Measurements from ENCODE around the gene KCNQ5.

KCNQ5 gene

GRCh38 chr6:72677740-72678139, 55.9 kb downstream of the KCNQ5 start:
- no peak for DNase-seq (ENCODE audit: low spot score)

- DNase-seq (ENCODE audit: low spot score): no peak
Observed at GRCh38 chr6:72683797-72684196, 61.9 kb downstream of the KCNQ5 start.

DNA sequence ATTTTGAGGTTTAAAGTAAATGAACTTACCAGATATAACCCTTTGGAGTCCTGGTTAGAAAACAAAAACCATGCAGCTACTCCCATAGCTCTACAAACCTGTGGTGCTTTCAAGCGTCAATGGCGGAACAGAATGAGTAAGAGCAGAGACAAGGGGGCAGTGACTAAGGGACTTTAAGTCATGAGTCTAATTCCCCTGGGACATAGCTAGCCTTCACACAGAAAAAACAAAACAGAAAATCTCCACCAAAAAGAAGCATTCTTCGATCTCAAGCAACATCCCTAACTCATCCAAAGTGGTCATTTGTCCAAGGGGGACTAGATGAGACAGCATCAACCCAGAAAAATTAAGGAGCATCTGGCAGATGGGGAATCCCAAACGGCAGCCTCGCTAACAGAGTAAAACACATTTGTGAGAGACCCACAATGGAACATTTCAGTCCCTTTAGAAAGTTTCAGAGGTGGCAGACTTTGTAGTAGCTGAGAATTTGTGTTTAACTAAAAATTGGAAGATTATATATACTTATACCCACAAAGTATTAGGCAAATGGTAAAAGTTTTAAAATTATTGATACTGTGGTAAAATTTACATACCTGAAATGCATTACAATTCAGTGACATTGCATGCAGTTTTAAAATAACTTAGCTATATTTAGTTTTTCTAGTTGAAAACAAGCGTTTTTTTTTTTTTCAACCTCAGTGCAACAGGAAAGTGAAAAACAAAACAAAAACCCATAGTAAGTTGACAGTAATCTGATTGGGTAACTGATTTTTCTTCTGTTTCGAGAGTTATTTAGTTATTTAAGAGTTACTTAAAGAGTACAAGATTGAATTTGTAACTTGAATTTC, 67.5 kb downstream of the KCNQ5 start:
- DNase-seq (ENCODE audit: low spot score): no peak

DNA sequence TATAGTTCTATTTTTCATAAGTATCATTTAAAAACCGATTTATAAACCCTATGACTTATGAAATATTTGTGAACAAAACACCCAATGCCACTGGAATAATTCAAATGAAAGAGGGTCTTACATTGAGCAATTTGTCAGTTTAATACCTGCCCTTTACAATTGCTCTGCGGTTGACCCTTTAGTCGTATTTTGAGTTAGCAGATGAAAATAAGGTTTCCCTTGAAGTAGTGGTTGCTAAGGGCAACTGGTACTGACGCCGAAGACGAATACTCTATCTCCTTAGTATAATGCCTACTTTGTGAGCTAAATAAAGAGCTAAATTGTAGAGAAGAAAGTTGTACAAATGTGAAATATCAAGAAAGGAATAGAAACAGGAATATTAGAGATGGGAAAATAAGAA, 69.4 kb downstream of the KCNQ5 start:
- no peak for DNase-seq (ENCODE audit: low spot score)

DNA sequence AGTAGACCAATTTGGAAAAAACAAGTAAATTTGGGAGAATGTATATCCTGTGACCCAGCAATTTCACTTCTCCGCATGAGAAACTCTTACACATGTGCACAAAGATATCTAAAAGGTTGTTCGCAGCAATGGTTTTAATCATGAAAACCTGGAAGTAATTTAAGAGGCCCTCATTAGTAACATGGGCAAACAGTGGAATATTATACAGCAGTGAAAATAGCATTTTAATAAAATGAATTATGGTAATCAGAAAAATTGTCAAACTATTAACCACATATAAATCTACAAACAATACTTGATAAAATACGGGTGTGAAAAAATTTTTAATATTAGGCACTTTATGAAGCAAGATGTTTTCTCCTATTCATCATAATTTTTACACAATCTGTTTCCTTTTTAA, 74.2 kb downstream of the KCNQ5 start:
- DNase-seq (ENCODE audit: low spot score): no peak

- DNase-seq (ENCODE audit: low spot score): no peak
Observed at GRCh38 chr6:72699159-72699558, 77.3 kb downstream of the KCNQ5 start.

GRCh38 chr6:72702421-72702820, 80.6 kb downstream of the KCNQ5 start:
- no peak for DNase-seq (ENCODE audit: low spot score)

DNA sequence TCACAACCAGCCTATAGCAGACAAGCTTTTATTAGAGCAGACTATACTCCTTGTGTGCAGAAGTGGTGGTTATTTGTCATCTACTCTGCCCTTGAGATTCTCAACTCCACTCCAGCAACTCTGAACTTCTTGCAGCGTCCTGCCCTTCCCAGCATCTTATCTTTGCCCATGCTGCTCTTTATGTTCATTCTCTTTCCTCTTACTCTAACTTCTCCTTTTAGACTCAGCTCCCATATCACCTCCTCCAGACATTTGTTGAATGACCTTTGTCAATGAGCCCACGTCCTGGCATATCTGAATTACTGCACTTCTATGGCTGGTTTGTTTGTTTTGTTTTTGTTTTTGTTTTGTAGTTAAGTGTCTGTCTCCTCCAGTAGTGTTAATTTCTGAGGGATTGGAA, 81.2 kb downstream of the KCNQ5 start:
- DNase-seq (ENCODE audit: low spot score): no peak

DNA sequence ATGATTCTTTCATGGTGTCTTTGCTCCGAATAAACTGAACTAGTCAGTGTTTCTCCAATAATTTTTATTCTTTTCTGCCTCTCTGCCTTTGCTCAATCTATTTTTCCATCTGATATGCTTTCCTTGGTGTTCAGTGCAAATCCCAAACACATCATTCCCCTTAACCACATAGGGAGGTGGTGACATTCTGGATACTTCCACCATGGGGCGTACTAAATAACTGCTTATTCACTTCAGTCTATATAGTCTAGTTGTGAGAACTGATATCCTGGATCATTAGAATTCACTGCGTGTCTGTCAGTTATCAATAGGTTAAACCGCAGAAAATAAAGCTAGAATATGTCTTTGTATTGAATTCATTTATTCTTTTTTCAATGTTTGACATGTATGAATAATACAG, 83.1 kb downstream of the KCNQ5 start:
- DNase-seq (ENCODE audit: low spot score): peak; percentile 3

- no peak for DNase-seq (ENCODE audit: low spot score)
Observed at GRCh38 chr6:72709431-72709830, 87.6 kb downstream of the KCNQ5 start.

DNA sequence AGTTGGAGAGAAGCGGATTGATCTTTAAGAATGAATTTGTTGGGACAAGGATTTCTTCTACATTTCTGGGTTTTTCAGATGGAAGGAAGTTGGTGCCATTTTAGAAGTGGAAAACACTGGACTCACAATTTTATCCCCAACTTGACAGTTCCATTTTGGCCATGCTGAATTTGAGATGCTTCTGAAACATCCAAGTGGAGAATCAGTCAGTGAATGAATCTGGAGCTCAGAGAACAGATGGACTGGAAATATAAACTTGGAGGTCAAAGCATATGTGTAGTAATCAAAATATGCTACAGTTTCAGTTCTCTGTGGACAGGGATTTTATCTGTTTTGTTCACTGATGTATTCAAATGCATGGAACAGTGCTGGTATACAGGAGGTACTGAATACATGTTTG, 89.9 kb downstream of the KCNQ5 start:
- DNase-seq (ENCODE audit: low spot score): no peak

DNA sequence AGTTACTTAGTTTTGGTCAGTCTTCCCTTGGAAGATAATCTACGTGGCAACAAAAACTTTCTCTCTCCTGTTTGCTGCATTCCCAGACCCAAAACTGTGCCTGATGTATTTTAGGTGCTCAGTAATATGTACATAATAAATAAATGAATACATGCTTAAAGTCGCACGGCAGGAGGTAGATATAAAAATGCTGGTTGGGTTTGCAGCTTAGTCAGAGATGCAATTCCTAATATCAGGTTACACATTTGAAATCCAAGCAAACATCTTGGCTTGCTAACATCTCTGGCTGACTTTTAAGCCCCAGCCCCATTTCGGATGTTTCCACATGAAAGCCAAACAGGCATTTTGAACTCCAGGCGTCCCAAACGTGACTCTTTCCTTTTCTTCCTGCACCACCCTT, 91.0 kb downstream of the KCNQ5 start:
- no peak for DNase-seq (ENCODE audit: low spot score)

GRCh38 chr6:72715119-72715518, 93.3 kb downstream of the KCNQ5 start:
- no peak for DNase-seq (ENCODE audit: low spot score)

DNA sequence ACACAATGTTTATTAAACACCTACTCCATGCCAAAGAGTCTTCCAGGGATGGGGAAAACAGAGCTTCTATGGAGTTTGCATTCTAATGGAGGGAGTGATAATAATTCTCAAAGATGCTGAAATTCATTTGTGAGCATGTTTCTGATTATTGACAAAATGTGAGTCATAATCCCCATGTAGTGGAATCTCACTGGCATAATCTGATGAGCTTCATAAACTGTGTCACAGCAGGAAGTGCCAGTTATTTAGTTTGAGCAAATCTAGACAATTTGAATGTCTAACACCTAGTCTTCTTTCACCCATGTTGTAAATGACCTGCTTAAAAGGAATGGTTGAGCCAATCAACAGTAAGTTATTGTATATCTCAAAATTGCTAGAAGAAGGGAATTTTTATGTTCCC, 95.1 kb downstream of the KCNQ5 start:
- no peak for DNase-seq (ENCODE audit: low spot score)

GRCh38 chr6:72720464-72720863, 98.6 kb downstream of the KCNQ5 start:
- DNase-seq (ENCODE audit: low spot score): no peak

DNA sequence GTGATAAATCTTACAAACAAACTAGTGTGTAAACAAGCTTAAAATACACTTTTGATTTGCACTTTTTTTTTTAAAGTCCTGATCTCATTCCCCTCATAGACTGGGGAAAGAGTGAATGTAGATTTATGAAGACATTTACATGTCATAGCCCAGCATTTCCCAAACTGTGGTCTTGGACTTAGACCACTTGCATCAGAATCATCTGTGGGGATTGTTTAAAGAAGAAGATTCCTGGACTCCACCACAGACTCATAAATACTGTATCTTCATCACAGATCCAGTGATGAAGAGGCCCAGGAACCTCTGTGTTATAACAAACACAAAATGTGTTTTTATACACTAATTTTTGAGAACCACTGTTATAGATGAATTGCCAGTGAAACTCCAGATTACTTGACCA, 99.5 kb downstream of the KCNQ5 start:
- DNase-seq (ENCODE audit: low spot score): no peak

DNA sequence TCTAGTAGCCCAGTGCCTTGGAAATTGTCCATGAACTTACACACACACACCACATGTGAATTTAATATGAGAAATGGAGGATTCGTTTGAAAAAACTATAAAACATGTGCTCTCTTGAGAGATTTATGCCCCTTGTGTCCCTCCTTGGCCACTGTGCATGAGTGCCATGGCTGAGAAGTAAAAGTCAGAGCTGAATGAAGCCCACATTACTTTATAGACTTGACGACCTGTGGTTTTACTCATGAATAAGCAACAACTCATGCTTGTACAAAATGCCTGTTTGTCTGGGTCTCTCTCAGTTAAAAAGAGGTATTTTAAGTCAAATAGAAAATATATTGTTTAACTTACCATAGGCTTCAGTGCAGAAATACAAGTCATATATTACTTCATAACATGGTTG, 102.7 kb downstream of the KCNQ5 start:
- no peak for DNase-seq (ENCODE audit: low spot score)

DNA sequence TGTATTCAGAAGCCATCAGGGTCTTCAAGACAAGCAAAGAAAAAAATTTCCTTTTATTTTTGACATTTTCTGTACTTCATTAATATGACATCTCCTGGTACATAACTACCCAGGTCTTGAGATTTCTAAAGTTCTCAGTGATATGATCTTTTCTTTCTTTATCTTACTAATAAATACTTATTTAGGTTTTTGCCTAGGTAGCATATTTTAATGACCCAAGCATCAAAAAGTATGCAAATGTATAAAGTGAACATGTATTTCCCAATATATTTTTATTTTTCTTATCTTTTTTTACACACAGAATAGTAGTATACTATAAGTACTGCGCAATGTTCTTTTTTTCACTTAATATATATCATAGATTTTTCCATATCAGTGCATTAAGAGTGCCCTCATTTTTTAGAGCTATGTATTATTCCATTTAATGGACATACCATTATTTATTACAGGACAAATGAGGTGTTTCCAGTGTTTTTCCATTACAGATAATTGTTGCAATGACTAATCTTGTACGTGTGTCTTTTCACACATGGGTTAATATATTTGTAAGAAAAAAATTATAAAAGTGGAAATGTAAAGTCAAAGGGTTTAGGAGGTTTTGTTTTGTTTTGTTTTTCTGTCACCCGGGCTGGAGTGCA, 107.0 kb downstream of the KCNQ5 start:
- DNase-seq (ENCODE audit: low spot score): no peak

GRCh38 chr6:72733045-72733444, 111.2 kb downstream of the KCNQ5 start:
- DNase-seq (ENCODE audit: low spot score): no peak

DNA sequence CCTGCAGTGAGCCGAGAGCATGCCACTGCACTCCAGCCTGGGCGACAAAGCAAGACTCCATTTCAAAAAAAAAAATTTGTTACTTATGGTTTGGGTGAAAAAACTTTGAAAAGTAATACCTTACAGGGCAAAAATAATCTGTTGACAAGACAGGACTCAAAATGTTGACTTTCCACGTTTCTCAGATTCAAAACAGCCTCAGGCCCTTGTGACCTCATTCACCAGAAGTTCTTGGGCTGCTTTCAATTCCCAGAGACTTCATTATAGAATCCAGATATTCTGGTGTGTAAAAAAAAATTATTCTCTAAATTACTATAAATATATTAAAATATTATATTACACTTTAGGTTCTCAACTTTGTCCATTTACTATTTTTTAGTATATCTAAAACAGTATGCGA, 116.2 kb downstream of the KCNQ5 start:
- no peak for DNase-seq (ENCODE audit: low spot score)

- no peak for DNase-seq (ENCODE audit: low spot score)
Observed at GRCh38 chr6:72739368-72739779, 117.5 kb downstream of the KCNQ5 start.

GRCh38 chr6:72740135-72740534, 118.3 kb downstream of the KCNQ5 start:
- no peak for DNase-seq (ENCODE audit: low spot score)

GRCh38 chr6:72741083-72741482, 119.2 kb downstream of the KCNQ5 start:
- no peak for DNase-seq (ENCODE audit: low spot score)

Measured in RKO (cell line).